NCI-H524 treated with DMSO at 0.1 percent for 48 hours (cell line): ENCODE data around the gene NUBP2.

Experiments used
- DNase-seq: peaks from one replicate; lab custom pipeline; 2025; lab: John Stamatoyannopoulos, UW

Gene NUBP2

GRCh38 chr16:1828645-1829410, 46.1 kb downstream of the NUBP2 start:
- no peak for DNase-seq

DNA sequence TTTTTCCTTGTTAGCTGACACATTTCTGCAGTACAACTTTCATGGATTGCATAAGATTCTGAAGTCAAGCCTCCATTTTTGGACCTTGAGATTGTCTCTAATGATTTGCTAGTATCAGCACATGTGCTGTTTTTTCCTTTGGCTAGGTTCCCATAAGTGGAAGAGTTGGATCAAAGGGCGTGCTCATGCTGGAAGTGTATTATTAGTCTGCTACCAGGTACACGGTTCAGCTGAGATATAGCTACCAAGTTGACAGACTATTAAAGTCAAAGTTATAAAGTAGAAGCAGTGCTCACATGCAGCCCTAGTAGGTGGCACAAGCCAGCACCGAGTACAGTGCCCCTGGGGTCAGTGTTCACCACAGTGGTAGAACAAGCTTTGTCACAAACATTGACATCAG, 47.5 kb downstream of the NUBP2 start:
- no peak for DNase-seq

DNA sequence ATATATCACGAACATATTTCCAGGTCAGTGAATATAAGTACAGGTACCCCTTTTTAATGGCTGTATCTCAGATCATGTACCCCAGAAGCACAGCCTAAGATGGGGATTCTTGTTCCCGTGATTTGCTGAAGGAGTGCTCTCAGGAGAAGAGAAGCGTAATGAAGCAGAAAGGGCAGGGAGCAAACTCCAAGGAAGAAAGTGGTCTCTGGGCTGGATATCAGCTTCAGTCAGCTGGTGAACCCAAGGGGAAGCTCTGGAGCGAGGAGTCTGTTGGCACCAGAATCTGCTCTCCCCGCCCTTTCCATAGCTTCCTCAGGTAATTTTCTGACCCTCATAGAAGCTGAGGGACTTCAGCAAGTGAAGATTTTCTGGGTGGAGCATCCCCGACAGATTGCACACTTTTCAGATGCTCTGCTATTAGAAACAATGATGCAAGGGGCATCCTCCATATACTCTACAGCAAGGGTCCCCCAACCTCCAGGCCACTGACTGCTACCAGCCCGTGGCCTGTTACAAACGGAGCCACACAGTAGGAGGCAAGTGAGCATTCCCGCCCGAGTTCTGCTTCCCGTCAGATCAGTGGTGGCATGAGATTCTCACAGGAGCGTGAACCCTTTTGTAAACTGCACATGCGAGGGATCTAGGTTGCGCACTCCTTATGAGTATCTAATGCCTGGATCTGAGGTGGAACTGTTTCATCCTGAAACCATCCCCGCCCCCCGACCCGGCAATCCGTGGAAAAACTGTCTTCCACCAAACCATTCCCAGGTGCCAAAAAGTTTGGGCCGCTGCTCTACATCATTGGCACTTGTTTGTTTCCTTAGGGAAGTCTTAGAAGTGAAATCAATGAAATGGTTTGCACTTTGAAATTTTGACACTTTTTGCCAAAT, 48.7 kb downstream of the NUBP2 start:
- no peak for DNase-seq

DNA sequence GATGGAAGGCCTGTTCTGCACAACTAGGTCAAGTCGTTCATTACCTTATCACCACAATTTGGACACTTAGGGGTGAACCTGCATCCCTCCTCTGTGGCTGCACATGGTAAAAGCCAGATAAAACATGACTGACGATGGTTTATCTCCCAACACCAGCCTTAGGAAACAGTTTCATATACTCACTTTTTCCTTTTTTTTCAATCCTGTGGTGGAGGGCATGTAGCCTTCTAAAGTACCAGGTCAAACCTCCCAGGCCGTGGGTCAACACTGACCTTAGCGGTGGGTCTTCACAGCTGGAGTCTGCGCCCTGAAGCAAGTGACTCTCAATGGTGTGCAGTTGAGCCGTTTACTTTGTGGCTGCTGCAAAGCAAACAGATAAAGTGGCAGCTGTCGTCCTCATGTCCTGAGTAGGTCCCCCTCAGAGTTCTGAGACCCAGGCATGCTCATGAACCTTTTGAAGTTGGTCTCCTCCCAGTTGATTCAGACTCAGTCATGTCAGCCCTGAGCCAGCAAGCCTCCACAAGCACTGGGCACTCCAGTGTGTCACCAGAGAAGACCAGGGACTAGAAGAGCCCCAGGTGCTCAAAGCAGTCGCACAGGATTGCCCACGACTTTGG, 50.2 kb downstream of the NUBP2 start:
- no peak for DNase-seq

GRCh38 chr16:1834096-1834495, 51.3 kb downstream of the NUBP2 start:
- no peak for DNase-seq
